GM12892 (cell line): ENCODE measurements around the gene COL1A1.

ENCODE experiments used
- POLR2A ChIP-seq: IDR thresholded peaks from 2 replicates; pipeline ENCODE4 v1.6.1; 2011; ENCODE audit warnings: low read depth, low read length, control low read depth
- TAF1 ChIP-seq: IDR thresholded peaks from 2 replicates; pipeline ENCODE4 v1.6.1; 2011; ENCODE audit warnings: low read depth, mild to moderate bottlenecking, control low read depth, low read length, borderline replicate concordance

GRCh38 chr17:50137042-50137441 is 64.4 kb downstream of the COL1A1 start:
- no peak for TF ChIP-seq POLR2A
- no peak for TF ChIP-seq TAF1
